Measurements from ENCODE around the gene CEP95.
"Not testable (repeated sequence)": the region's sequence is repeated elsewhere in the genome, so short reads cannot be mapped to it uniquely, and the experiment has no call there.

Gene CEP95

GRCh38 chr17:64506576-64507412 lies at the start of gene CEP95:
CEP95 (plus strand) TSS chr17:64506977; CDS start chr17:64507098, 121 bp downstream.
- DNase-seq: peak; percentile 91

- no peak for DNase-seq
Observed at GRCh38 chr17:64457156-64457555, 49.6 kb upstream of the CEP95 start.

- DNase-seq: no peak
Observed at GRCh38 chr17:64458756-64459155, 48.0 kb upstream of the CEP95 start.

- DNase-seq: no peak
Observed at GRCh38 chr17:64459284-64459747, 47.5 kb upstream of the CEP95 start.

- DNase-seq: not testable (repeated sequence)
Observed at GRCh38 chr17:64459818-64460217, 47.0 kb upstream of the CEP95 start.

GRCh38 chr17:64460955-64461354 lies 45.8 kb upstream of the CEP95 start:
- no peak for DNase-seq

- no peak for DNase-seq
Observed at GRCh38 chr17:64461788-64462187, 45.0 kb upstream of the CEP95 start.

- no peak for DNase-seq
Observed at GRCh38 chr17:64466019-64466735, 40.6 kb upstream of the CEP95 start.

GRCh38 chr17:64466834-64467233 lies 39.9 kb upstream of the CEP95 start:
- not testable (repeated sequence) for DNase-seq

GRCh38 chr17:64470625-64471024 lies 36.2 kb upstream of the CEP95 start:
- no peak for DNase-seq

- DNase-seq: no peak
Observed at GRCh38 chr17:64471440-64471839, 35.3 kb upstream of the CEP95 start.

GRCh38 chr17:64472564-64472963 lies 34.2 kb upstream of the CEP95 start:
- DNase-seq: no peak

- no peak for DNase-seq
Observed at GRCh38 chr17:64477849-64478248, 28.9 kb upstream of the CEP95 start.

- no peak for DNase-seq
Observed at GRCh38 chr17:64480951-64481350, 25.8 kb upstream of the CEP95 start.

GRCh38 chr17:64484380-64484779 lies 22.4 kb upstream of the CEP95 start:
- no peak for DNase-seq

GRCh38 chr17:64488301-64488700 lies 18.5 kb upstream of the CEP95 start:
- DNase-seq: no peak

- peak; percentile 64 for DNase-seq
Observed at GRCh38 chr17:64491034-64491860, 15.5 kb upstream of the CEP95 start.

GRCh38 chr17:64491994-64492393 lies 14.8 kb upstream of the CEP95 start:
- no peak for DNase-seq

GRCh38 chr17:64492481-64493109 lies 14.2 kb upstream of the CEP95 start:
- no peak for DNase-seq

GRCh38 chr17:64494121-64494520 lies 12.7 kb upstream of the CEP95 start:
- no peak for DNase-seq

- DNase-seq: not testable (repeated sequence)
Observed at GRCh38 chr17:64495300-64495699, 11.5 kb upstream of the CEP95 start.

GRCh38 chr17:64496348-64496785 lies 10.4 kb upstream of the CEP95 start:
- no peak for DNase-seq

All from RPMI8226 (cell line).